ENCODE measurements around the gene TECPR2. TPM values are rescaled to one million over a fixed set of nuclear protein-coding genes. Genes with fewer than 3 reads are reported as not detected.
A peak's percentile ranks its signal among the peaks of the same experiment; 100 is the strongest.

Gene TECPR2
- total RNA-seq, 1 experiment from 2014 or later: 21.3 TPM

DNA sequence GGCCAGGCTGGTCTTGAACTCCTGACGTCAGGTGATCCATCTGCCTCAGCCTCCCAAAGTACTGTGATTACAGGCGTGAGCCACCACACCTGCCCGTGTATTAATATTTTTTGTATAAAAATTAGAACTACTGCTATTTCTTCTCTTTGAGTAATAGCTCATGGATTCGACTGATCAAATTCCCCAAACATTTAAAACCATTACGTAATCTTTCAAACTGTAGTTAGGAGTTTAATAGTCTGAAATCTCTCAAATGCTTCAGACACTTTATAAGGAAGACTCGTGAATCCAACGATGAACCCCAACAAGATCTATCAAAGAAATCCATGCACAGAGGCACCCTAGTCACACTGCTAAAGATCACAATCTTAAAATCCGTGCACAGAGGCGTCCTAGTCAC is 16.1 kb downstream of the TECPR2 start:
- no peaks in the 10 kb centered on the region for H3K9me3 Mint-ChIP-seq
- no peak for ATAC-seq
- TF ChIP-seq ZSCAN18 (CRISPR knock-in tag; IDR thresholded peaks at IDR 0.05) (no peak), ERG (CRISPR knock-in tag; IDR thresholded peaks at IDR 0.05) (no peak)
- peaks cover 14% of the 10 kb centered on the region for H3K36me3 Mint-ChIP-seq
- no peaks in the 10 kb centered on the region; the same call in 1 of the 2 replicates for H3K27me3 Mint-ChIP-seq (ENCODE audit: low read depth)
- POLR2A ChIA-PET: no interaction called here
- no peak overlapping the region for H3K4me3 Mint-ChIP-seq
- no peak for DNase-seq (ENCODE audit: low spot score)
- CTCF ChIA-PET: interaction anchor here (1.0 kb wide), 1 partner anchor 65 kb away, joined by 5 read pairs; no protein-coding TSS in a partner anchor
- no peak overlapping the region for H3K27ac Mint-ChIP-seq
- H3K4me1 Mint-ChIP-seq: no peaks in the 10 kb centered on the region

DNA sequence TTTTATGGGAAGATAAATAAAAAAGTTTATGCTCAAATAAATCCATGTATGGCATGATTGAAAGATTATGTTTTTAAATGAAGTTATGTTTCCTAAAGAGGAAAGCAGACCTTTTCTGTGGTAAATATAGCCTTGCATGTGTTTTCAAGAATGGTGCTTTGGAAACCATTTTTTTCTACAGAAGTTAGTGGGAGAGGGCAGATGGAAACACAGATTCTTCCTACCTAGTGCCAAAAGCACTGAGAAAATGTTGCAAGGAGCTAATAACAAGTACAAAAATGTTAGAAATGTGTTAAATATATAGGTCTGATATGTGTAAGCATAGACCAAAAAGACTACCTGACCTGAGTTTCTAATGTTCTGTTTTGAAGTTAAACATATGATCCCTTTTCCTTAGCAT is 24.3 kb downstream of the TECPR2 start:
- peaks cover 9% of the 10 kb centered on the region for H3K4me1 Mint-ChIP-seq
- CTCF ChIA-PET: interaction anchor here (0.7 kb wide), 1 partner anchor 123 kb away, joined by 4 read pairs; no protein-coding TSS in a partner anchor

GRCh38 chr14:102389246-102389645 is 26.5 kb downstream of the TECPR2 start:
- DNase-seq (ENCODE audit: low spot score) (no peak), ATAC-seq (no peak)
- no peaks in the 10 kb centered on the region for H3K27me3 Mint-ChIP-seq (ENCODE audit: low read depth)
- ChIA-PET POLR2A (no interaction called here), CTCF (no interaction called here)
- H3K9me3 Mint-ChIP-seq: no peaks in the 10 kb centered on the region
- TF ChIP-seq SMAD4 (CRISPR knock-in tag; IDR thresholded peaks at IDR 0.05) (no peak), ZNF317 (CRISPR knock-in tag; IDR thresholded peaks at IDR 0.05; ENCODE audit: borderline replicate concordance, low read depth) (no peak), ATF1 (CRISPR knock-in tag; IDR thresholded peaks at IDR 0.05) (no peak), STAT6 (CRISPR knock-in tag; conservative IDR thresholded peaks at IDR 0.05; ENCODE audit: low read depth) (no peak), KAT7 (CRISPR knock-in tag; IDR thresholded peaks at IDR 0.05; ENCODE audit: borderline replicate concordance) (no peak)
- TF ChIP-seq, protein P1, sequence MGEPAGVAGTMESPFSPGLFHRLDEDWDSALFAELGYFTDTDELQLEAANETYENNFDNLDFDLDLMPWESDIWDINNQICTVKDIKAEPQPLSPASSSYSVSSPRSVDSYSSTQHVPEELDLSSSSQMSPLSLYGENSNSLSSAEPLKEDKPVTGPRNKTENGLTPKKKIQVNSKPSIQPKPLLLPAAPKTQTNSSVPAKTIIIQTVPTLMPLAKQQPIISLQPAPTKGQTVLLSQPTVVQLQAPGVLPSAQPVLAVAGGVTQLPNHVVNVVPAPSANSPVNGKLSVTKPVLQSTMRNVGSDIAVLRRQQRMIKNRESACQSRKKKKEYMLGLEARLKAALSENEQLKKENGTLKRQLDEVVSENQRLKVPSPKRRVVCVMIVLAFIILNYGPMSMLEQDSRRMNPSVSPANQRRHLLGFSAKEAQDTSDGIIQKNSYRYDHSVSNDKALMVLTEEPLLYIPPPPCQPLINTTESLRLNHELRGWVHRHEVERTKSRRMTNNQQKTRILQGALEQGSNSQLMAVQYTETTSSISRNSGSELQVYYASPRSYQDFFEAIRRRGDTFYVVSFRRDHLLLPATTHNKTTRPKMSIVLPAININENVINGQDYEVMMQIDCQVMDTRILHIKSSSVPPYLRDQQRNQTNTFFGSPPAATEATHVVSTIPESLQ (CRISPR knock-in tag; IDR thresholded peaks at IDR 0.05): no peak
- TF ChIP-seq, protein P2, sequence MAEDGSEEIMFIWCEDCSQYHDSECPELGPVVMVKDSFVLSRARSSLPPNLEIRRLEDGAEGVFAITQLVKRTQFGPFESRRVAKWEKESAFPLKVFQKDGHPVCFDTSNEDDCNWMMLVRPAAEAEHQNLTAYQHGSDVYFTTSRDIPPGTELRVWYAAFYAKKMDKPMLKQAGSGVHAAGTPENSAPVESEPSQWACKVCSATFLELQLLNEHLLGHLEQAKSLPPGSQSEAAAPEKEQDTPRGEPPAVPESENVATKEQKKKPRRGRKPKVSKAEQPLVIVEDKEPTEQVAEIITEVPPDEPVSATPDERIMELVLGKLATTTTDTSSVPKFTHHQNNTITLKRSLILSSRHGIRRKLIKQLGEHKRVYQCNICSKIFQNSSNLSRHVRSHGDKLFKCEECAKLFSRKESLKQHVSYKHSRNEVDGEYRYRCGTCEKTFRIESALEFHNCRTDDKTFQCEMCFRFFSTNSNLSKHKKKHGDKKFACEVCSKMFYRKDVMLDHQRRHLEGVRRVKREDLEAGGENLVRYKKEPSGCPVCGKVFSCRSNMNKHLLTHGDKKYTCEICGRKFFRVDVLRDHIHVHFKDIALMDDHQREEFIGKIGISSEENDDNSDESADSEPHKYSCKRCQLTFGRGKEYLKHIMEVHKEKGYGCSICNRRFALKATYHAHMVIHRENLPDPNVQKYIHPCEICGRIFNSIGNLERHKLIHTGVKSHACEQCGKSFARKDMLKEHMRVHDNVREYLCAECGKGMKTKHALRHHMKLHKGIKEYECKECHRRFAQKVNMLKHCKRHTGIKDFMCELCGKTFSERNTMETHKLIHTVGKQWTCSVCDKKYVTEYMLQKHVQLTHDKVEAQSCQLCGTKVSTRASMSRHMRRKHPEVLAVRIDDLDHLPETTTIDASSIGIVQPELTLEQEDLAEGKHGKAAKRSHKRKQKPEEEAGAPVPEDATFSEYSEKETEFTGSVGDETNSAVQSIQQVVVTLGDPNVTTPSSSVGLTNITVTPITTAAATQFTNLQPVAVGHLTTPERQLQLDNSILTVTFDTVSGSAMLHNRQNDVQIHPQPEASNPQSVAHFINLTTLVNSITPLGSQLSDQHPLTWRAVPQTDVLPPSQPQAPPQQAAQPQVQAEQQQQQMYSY (CRISPR knock-in tag; IDR thresholded peaks at IDR 0.05): no peak
- H3K27ac Mint-ChIP-seq: no peak overlapping the region
- H3K4me3 Mint-ChIP-seq: no peak overlapping the region
- H3K4me1 Mint-ChIP-seq: peaks cover 13% of the 10 kb centered on the region
- peaks cover 2% of the 10 kb centered on the region; the same call in 1 of the 2 replicates for H3K36me3 Mint-ChIP-seq

More for the DNA sequence above, 24.3 kb downstream of the TECPR2 start:
- H3K27ac Mint-ChIP-seq: peak overlapping the region; percentile 59; the same call in 1 of the 2 replicates
- ATAC-seq (no peak), DNase-seq (ENCODE audit: low spot score) (no peak)
- POLR2A ChIA-PET: no interaction called here
- peaks cover 2% of the 10 kb centered on the region; the same call in 1 of the 2 replicates for H3K36me3 Mint-ChIP-seq
- H3K4me3 Mint-ChIP-seq: no peak overlapping the region
- TF ChIP-seq E2F5 (CRISPR knock-in tag; IDR thresholded peaks at IDR 0.05) (no peak), ZSCAN18 (CRISPR knock-in tag; IDR thresholded peaks at IDR 0.05) (no peak), ZNF121 (CRISPR knock-in tag; IDR thresholded peaks at IDR 0.05) (no peak), ZNF396 (CRISPR knock-in tag; IDR thresholded peaks at IDR 0.05; ENCODE audit: borderline replicate concordance) (no peak), ZNF671 (CRISPR knock-in tag; IDR thresholded peaks at IDR 0.05) (no peak)
- H3K9me3 Mint-ChIP-seq: no peaks in the 10 kb centered on the region
- no peaks in the 10 kb centered on the region for H3K27me3 Mint-ChIP-seq (ENCODE audit: low read depth)
